Neutrophil (primary cell): ENCODE results near the gene DDX51.
"Not testable (repeated sequence)": the region's sequence is repeated elsewhere in the genome, so short reads cannot be mapped to it uniquely, and the experiment has no call there.

Source experiments
- H3K27ac ChIP-seq: fragments of 200-600 bp; sonication (generic); 2 replicates; pipeline ENCODE4 v1.5.1; 2016; ENCODE audit warnings: mild to moderate bottlenecking, moderate library complexity
- H3K27me3 ChIP-seq: fragments of 200-600 bp; sonication (generic); 2 replicates; pipeline ENCODE4 v1.6.0; 2016; ENCODE audit warnings: mild to moderate bottlenecking
- H3K36me3 ChIP-seq: fragments of 200-600 bp; sonication (generic); 2 replicates; pipeline ENCODE4 v1.5.1; 2017
- H3K4me1 ChIP-seq, 2 experiments: fragments of 200-600 bp in 1 of 2; sonication (generic) in 1 of 2; 1 replicate in 1 of 2; 2 replicates in 1 of 2; pipeline versions ENCODE4 v1.5.1 to v1.6.1; 2013 to 2016; ENCODE audit warnings: low read depth in 1 of 2, low read length in 1 of 2, mild to moderate bottlenecking in 1 of 2, moderate library complexity in 1 of 2; ENCODE audit not compliant: control insufficient read depth in 1 of 2, insufficient read depth in 1 of 2
- H3K4me3 ChIP-seq, 2 experiments: fragments of 200-600 bp in 1 of 2; sonication (generic) in 1 of 2; 1 replicate in 1 of 2; 2 replicates in 1 of 2; pipeline ENCODE4 v1.5.1; 2013 to 2016; ENCODE audit warnings: low read depth in 1 of 2, low read length in 1 of 2, mild to moderate bottlenecking in 1 of 2, moderate library complexity in 1 of 2
- H3K9me3 ChIP-seq: fragments of 200-600 bp; sonication (generic); 2 replicates; pipeline ENCODE4 v1.5.1; 2016
- TF ChIP-seq, protein P1 (sequence below): fragments of 200-600 bp; sonication (generic); IDR thresholded peaks from 2 replicates; pipeline ENCODE4 v1.5.1; 2016; ENCODE audit warnings: antibody characterized with exemption

DDX51 gene

GRCh38 chr12:132139912-132140311 lies 4.2 kb downstream of the DDX51 start:
- no peak overlapping the region for H3K27ac ChIP-seq
- peaks cover 9% of the 10 kb centered on the region for H3K27me3 ChIP-seq
- TF ChIP-seq, protein P1, sequence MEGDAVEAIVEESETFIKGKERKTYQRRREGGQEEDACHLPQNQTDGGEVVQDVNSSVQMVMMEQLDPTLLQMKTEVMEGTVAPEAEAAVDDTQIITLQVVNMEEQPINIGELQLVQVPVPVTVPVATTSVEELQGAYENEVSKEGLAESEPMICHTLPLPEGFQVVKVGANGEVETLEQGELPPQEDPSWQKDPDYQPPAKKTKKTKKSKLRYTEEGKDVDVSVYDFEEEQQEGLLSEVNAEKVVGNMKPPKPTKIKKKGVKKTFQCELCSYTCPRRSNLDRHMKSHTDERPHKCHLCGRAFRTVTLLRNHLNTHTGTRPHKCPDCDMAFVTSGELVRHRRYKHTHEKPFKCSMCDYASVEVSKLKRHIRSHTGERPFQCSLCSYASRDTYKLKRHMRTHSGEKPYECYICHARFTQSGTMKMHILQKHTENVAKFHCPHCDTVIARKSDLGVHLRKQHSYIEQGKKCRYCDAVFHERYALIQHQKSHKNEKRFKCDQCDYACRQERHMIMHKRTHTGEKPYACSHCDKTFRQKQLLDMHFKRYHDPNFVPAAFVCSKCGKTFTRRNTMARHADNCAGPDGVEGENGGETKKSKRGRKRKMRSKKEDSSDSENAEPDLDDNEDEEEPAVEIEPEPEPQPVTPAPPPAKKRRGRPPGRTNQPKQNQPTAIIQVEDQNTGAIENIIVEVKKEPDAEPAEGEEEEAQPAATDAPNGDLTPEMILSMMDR = no peak
- no peaks in the 10 kb centered on the region for H3K9me3 ChIP-seq
- peaks cover 14% of the 10 kb centered on the region in 2 experiments for H3K4me1 ChIP-seq
- peaks cover 28% of the 10 kb centered on the region for H3K36me3 ChIP-seq
- H3K4me3 ChIP-seq = no peak overlapping the region

- Histone ChIP-seq H3K4me3 (no peak overlapping the region), H3K27ac (no peak overlapping the region), H3K36me3 (peaks cover 28% of the 10 kb centered on the region), H3K4me1 (peaks cover 9 to 11% of the 10 kb centered on the region in 2 experiments), H3K9me3 (no peaks in the 10 kb centered on the region), H3K27me3 (peaks cover 9% of the 10 kb centered on the region)
- TF ChIP-seq, protein P1 = no peak
These were observed 4.9 kb downstream of the DDX51 start for GRCh38 chr12:132138941-132139871.

DNA sequence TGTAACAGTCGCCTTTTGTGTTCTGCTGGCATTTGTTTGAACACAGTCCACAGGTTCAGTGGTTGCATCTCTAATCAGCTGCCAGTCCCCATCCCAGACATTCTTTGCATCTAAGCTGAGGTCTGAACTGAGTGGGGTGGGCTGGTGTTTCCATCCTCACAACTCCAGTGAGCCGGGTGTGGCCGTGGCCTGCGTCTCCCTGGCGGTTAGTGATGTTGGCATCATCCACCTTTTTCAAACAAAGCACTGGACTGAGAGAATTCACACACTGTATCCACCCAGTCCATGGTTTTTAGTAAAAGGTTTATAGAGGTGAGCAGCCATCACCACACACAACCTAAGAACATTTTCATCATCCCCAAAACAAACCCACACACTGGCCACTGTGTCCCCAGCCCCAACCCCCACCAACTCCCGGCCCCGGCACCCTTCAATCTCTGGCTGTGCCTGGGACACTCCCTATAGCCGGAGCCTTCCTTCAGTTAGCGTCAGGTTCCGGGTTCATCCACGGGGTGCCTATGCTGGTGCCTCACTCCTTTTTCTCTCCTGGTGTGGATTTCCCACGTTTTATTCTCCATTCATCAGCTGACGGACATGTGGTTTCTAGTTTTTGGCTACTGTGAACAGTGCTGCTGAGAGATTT lies 6.5 kb downstream of the DDX51 start:
- H3K4me3 ChIP-seq = no peak overlapping the region
- H3K9me3 ChIP-seq = no peaks in the 10 kb centered on the region
- H3K4me1 ChIP-seq = no peaks in the 10 kb centered on the region
- H3K27ac ChIP-seq = no peak overlapping the region
- H3K36me3 ChIP-seq = peaks cover 28% of the 10 kb centered on the region
- no peaks in the 10 kb centered on the region for H3K27me3 ChIP-seq
- TF ChIP-seq, protein P1 = no peak

DNA sequence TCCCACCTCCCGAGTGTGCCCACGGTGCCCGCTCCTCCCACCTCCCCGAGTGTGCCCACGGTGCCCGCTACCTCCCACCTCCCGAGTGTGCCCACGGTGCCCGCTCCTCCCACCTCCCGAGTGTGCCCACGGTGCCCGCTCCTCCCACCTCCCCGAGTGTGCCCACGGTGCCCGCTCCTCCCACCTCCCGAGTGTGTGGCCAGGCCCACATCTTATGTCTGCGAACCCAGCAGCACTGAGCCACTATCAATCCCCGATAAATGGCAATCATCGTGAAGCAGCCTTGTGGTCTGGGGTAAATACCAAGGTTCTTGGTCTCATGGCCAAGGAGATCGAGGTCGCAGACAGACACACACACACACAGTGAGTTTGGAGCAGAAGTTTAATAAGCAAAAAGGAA lies 7.9 kb downstream of the DDX51 start:
- H3K36me3 ChIP-seq = peaks cover 25% of the 10 kb centered on the region

DNA sequence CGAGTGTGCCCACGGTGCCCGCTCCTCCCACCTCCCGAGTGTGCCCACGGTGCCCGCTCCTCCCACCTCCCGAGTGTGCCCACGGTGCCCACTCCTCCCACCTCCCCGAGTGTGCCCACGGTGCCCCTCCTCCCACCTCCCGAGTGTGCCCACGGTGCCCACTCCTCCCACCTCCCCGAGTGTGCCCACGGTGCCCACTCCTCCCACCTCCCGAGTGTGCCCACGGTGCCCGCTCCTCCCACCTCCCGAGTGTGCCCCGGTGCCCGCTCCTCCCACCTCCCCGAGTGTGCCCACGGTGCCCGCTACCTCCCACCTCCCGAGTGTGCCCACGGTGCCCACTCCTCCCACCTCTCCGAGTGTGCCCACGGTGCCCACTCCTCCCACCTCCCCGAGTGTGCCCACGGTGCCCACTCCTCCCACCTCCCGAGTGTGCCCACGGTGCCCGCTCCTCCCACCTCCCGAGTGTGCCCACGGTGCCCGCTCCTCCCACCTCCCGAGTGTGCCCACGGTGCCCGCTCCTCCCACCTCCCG lies 9.4 kb downstream of the DDX51 start:
- H3K27me3 ChIP-seq = not testable (repeated sequence)
- H3K36me3 ChIP-seq = peaks cover 11% of the 10 kb centered on the region

More for the DNA sequence above, 7.9 kb downstream of the DDX51 start:
- not testable (repeated sequence) for H3K4me3 ChIP-seq, H3K27me3 ChIP-seq, H3K27ac ChIP-seq, H3K9me3 ChIP-seq, H3K4me1 ChIP-seq

DNA sequence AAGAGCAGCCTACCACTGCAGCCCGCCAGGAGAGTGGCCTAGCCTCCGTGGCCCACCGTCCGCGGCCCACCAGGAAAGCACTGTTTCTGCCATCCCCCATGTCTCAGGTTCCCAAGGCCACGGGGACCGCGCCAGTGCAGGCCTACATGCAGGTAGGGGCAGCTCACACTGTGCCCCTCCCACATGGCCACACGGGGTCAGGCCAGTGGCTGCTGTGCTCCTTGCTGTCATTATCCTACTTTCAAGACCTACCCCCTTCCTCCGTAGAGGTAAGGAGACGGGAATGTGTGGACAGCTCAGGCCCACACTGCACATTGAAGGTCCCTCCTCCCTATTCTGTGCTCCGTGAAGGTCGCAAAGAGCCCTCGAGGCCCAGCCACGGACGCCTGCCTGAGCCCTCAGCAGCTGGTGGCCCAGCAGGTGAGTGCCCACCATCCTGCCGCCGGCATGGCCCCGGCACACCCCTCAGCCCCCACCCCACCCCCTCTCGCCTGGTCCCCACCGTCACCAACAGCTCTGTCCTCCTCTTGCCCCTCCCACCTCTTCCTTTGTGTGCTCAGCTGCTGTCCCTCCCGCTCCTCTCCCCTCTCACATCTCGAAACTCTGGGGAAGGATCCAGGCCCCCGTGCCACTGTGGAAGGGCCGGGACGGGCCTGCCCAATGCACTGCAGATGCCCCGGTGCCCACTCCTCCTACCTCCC lies 10.0 kb downstream of the DDX51 start:
- H3K27ac ChIP-seq = no peak overlapping the region
- no peaks in the 10 kb centered on the region for H3K27me3 ChIP-seq
- H3K36me3 ChIP-seq = peaks cover 5% of the 10 kb centered on the region
- H3K9me3 ChIP-seq = no peaks in the 10 kb centered on the region
- TF ChIP-seq, protein P1 = no peak
- no peaks in the 10 kb centered on the region for H3K4me1 ChIP-seq
- H3K4me3 ChIP-seq = no peak overlapping the region

More for the DNA sequence above, 9.4 kb downstream of the DDX51 start:
- H3K9me3 ChIP-seq, H3K4me3 ChIP-seq, H3K4me1 ChIP-seq, H3K27ac ChIP-seq: not testable (repeated sequence)
